HG03097 (cell line): ENCODE measurements around the gene TRAF2.
"Not testable (repeated sequence)": the region's sequence is repeated elsewhere in the genome, so short reads cannot be mapped to it uniquely, and the experiment has no call there.

Experiments
- ATAC-seq: cut with Tn5 transposase; IDR thresholded peaks from one replicate; pipeline ENCODE4 v1.9.1; 2021; ENCODE audit not compliant: unreplicated experiment, low FRiP score

The TRAF2 gene

DNA sequence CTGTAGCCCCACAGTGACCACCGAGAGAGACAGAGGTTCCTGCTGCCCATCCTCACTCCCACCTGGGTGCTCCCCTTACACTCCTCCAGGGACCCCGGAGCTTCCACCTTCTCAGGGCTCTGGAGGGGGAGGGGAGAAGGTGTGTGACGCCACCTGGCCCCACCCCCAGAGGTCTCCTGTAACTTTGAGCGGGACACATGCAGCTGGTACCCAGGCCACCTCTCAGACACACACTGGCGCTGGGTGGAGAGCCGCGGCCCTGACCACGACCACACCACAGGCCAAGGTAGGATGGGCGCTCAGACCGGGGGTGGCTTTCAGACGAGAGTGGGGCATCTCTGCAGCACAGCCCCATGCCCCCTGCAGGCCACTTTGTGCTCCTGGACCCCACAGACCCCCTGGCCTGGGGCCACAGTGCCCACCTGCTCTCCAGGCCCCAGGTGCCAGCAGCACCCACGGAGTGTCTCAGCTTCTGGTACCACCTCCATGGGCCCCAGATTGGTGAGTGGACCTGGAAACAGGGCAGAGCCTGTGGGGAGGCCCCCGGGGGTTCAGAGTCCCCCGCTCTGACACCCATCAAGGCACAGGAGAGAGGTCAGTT, 29.7 kb upstream of the TRAF2 start:
- ATAC-seq = no peak

DNA sequence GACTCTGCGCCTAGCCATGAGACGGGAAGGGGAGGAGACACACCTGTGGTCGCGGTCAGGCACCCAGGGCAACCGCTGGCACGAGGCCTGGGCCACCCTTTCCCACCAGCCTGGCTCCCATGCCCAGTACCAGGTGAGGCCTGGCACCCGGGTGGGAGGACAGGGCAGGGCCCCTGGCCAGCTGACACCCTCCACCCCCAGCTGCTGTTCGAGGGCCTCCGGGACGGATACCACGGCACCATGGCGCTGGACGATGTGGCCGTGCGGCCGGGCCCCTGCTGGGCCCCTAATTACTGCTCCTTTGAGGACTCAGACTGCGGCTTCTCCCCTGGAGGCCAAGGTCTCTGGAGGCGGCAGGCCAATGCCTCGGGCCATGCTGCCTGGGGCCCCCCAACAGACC, 29.1 kb upstream of the TRAF2 start:
- no peak for ATAC-seq

DNA sequence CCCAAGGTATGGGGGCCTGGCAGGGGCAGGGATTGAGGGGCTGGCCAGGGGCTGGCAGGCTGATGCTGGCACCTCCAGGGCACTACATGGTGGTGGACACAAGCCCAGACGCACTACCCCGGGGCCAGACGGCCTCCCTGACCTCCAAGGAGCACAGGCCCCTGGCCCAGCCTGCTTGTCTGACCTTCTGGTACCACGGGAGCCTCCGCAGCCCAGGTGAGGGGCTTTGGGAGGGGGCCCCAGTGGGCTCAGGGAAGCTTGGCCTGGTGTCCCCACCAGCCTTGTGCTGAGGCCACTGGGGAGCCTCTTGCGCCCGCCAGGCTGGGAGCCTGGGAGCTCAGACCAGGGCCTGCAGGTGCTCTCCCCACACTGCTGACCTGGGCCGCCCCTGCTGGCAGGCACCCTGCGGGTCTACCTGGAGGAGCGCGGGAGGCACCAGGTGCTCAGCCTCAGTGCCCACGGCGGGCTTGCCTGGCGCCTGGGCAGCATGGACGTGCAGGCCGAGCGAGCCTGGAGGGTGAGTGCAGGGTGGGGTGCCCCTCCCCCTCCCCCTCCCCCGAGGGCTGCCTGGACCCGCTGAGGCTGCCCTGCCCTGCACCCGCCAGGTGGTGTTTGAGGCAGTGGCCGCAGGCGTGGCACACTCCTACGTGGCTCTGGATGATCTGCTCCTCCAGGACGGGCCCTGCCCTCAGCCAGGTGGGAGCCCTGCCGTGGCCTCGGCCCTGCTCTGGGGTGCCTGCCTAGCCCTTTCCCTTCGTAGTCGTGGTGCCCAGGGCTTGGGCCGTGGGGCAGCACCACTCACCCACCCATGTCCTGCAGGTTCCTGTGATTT, 28.5 kb upstream of the TRAF2 start:
- no peak for ATAC-seq

DNA sequence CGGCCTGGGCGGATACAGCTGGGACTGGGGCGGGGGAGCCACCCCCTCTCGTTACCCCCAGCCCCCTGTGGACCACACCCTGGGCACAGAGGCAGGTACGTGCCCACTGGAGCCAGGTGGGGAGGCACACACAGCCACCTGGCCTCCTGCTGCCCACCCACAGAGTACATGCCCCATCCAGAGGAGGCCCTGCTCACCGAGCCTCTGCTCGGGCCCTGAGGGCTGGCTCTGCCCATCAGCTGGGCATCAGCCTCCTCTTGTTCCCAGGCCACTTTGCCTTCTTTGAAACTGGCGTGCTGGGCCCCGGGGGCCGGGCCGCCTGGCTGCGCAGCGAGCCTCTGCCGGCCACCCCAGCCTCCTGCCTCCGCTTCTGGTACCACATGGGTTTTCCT, 27.9 kb upstream of the TRAF2 start:
- ATAC-seq = no peak

DNA sequence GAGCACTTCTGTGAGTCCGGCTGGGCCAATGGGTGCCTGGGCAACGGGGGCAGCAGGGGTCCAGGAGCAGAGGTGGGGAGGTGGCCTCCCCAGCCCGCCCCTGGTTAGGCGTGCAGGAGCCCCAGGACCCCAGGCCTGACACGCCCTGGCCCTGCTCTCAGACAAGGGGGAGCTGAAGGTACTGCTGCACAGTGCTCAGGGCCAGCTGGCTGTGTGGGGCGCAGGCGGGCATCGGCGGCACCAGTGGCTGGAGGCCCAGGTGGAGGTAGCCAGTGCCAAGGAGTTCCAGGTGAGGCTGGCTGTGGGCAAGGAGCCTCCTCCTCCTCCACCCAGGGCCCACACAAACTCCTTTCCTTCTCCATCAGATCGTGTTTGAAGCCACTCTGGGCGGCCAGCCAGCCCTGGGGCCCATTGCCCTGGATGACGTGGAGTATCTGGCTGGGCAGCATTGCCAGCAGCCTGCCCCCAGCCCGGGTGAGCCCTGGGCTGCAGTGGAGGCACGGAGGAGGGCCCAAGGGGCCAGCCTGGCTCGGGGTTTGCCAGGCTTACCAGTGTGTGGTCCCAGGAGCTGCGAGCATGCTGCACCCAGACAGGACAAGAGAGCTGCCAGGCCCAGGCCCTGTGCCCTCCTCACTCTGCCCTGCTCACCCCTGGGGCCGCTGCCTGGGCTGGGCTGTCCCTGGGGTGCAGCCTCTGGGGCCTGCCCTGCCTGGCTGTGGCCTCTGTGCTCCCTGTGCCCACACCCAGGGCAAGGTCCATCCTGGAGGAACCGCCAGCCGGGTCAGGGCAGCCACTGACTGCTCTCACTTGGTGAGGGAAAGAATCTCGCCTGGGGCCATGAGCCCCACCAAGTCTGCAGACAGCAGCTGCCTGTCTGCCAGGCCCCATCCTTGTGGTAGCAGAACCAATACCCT, 27.2 kb upstream of the TRAF2 start:
- no peak for ATAC-seq

DNA sequence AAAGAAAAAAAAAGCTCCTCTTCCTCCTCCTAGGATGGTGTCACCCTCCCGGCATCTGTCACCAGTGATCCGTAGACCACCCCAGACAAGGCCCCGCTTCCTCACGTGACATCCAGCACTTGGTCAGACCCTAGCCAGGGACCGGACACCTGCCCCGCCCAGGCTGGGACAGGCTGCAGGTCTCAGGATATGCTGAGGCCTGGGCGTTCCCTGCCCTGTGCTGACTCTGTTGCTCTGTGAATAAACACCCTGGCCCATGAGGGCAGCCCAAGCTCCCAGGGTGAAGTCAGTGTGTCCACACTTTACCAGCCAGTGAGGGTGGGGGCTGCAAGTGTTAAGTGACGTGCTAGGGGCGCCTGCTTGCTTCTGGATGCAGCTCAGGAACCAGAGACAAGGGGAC, 25.8 kb upstream of the TRAF2 start:
- no peak for ATAC-seq

DNA sequence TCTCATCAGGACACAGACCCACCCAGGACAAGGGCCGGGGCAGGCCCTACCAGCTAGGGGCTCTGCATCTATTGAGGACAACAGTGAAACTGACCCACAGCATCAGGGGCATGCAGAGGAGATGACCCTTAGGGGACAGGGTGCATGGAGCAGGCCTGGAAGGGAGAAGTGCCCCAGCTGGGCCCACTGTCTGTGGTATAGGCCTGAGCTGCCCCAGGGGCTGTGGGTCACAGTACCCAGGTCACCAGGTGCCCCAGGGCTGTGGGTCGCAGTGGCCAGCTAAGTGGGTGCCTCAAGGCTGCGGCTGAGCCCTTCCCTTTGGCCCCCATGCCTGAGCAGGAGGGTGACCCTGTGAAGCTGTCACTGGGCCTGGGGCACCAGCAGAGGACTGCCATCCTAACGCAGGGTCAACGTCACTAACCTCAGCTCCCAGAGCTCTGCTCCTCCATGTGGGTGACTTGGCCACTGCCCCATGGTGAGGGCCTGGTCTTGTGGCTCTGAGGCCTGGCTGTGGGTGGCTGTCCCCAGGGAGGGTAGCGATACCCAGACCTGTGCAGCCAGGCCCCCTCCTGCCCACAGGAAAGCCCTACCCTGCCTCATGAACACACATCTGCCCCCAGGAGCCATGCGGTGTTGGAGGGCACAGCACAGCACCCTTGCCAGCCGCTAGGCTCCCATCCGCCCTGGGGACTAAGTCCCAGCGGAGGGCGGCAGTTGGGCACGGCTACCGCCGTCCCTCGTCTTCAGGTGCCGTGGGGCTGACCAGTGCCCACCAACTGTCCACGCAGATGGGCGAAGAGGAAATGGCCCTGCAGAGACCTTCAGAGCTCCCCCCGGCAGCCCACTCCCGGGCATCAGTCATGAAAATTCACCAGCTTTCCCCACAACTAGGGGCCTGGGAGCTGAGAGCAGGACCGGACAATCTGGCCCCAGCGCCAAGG, 25.1 kb upstream of the TRAF2 start:
- ATAC-seq = no peak

DNA sequence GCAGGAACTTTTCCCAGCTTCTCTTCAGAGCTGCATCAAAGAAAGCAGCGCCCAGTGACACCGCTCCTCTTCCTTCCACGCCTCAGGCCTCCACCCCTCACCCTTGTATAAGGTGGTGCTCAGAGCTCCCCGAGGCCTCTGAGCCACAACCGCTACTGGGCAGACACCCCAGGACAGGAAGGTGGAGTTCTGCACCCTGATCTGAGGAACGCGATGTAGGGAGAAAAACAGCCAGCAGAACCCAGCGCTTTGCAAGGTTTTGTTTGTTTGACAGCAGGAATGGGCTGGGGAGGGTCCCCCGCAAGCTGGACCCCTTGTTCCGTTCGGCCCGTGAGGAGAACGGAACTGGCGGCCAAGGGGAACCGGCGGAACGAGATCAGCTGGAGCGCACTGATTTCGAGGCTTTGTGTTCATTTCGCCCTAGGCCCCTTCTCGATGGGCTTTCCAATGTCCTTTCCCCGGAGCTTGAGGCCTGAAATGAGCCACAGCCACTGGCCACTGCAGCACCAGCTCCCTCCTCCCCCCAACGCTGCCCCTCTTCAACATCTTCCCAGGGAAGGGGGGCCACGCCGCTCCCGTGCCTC, 24.4 kb upstream of the TRAF2 start:
- no peak for ATAC-seq

DNA sequence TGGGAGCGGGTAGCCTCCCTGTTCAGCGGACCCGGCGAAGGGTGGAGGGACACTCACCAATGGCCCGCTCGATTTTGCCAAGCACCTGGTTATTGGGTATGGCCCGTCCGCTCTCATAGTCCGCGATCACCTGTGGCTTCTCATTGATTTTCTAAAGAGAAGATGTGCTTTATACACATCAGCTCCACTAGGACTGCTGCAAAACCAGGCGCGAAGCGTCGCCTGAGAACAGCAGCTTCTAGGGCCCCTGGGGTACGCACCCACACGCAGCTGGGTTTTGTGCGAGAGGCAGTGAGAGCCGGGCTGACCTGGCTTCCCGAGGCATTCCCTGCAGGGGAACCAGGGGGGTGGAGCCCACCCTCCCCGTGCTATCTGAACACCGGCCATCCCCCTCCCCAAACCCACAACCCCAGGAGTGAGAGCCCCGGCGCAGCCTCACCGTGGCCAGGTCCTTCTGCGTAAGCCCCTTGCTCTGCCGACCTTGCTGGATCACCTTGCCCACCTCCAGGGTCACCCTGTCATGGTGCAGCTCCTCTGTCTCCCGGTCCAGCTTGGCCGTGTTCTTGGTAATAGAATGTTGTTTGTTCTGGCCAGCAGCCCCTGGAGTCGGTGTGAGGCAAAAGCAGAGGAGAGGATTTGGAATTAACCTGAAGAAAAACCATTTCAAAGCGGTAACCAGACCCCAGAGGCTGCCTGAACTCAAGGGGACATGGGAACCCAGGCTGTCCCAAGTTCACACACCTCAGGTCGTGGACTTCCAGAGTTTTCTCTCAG, 23.3 kb upstream of the TRAF2 start:
- ATAC-seq = no peak

DNA sequence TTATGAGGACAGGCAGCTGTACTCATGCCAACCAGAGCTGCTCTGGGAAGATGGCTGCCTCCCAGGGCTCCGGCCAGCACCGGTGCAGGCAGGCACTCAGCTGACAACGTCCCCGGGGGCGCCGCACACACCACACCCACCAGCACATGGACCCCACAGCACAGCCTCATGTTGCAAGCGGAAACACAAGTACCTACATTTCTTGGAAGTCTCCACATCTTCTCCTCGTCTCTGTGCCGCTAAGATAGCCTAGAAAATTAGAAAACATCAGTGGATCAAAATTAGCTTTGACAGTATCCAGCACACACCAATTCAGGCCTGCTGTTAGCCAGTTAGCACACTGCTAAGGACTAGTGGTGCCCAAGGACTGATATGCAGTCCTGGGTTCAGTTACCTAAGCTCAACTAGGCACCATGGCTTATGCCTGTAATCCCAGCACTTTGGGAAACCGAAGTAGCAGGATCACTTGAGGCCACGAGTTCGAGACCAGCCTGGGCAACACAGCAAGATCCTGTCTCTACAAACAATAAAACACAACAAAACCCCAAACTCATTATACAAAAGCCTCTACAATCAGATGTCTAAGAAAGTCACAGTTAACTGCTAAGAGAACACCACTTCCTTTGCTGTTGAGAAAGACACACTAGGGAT, 22.6 kb upstream of the TRAF2 start:
- no peak for ATAC-seq

DNA sequence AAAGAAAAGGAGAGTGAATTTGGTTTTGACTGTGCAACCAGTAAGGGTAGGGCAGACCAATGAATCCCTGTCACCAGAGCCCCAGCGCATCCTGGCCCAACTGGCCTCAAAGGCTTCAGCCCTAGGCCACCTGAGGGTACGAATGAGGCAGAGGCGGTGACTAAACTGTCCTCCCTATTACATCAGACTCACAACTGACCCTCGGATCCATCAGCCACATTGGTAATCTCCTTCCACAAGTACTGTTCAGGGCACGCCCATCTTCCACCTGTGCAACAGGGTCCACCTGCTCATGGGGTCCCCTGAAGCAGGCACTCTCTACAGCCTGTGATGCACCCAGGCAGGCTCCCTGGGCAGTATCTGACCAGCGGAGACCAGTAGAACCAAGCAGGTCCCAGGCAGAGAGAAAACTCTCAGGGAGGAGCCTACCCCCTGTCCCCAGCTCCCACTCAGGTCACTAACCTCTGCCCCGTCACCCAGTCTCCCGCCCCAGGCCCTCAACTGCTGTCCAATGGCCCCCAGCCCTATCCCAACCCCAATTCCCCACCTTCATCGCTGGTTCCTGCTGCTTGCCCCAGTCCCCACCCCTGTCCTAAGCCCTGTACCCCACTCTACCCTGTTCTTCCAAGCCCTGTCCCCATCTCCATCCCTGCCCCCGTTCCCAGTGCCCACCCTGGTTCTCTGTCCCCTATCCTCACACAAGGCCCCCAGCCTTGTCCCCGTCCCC, 21.1 kb upstream of the TRAF2 start:
- ATAC-seq = no peak

DNA sequence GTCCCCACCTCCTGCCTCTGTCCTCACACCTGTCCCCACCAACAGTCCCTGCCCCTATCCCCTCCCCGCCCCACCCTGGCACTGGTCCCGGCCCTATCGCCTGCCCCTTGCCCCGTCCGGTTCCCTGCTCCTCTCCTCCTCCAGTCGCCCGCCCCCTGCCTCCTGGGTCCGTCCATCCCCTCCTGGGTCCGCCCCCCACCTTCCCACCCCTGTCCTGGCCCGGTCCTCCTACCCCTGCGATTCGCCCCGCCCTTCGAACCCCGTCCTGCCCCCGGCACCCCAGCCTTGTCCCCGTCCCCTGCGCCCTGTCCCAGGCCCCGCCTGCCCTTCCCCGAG, 20.6 kb upstream of the TRAF2 start:
- no peak for ATAC-seq

DNA sequence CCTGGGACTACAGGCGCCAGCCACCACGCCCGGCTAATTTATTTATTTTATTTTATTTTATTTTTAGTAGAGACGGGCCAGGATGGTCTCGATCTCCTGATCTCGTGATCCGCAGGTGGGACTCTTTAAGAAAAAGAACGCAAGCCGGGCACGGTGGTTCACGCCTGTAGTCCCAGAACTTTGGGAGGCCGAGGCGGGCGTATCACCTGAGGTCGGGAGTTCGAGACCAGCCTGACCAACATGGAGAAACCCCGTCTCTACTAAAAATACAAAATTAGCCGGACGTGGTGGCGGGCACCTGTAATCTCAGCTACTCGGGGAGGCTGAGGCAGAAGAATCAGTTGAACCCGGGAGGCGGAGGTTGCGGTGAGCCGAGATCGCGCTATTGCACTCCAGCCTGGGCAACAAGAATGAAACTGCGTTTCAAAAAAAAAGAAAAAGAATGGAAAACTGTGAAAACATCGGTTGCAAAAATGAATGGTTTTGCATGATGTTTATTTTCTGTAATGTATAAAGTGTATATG, 19.4 kb upstream of the TRAF2 start:
- ATAC-seq = not testable (repeated sequence)

DNA sequence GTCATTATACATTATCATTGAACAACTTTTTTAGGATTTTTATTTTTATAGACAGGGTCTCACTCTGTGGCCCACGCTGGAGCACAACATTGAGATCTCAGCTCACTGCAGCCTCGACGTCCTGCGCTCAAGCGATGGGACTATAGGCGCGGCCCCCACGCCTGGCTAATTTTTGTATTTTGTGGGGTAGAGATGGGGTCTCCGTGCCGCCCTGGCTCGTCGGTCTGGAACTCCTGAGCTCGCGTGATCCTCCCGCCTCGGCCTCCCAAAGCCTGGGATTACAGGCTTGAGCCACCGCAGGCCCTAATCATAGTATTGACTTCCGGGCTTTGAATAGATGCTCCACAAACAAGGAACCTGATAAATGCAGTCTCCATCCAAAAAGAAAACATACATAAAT, 18.8 kb upstream of the TRAF2 start:
- ATAC-seq = no peak

DNA sequence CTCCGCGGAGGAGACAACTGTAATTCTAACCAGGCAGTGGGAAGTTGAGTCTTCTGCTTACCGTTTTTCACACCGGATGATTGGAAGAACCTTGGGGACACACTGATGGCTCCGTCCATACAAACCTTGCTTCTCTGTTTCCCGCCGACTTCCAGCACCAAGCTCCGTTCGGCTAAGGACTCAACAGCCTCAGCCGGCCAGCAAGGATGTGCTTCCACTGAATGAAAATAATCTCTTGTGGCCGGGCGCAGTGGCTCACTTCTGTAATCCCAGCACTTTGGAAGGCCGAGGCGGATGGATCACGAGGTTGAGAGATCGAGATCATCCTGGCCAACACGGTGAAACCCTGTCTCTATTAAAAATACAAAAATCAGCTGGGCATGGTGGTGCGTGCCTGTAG, 18.4 kb upstream of the TRAF2 start:
- no peak for ATAC-seq

DNA sequence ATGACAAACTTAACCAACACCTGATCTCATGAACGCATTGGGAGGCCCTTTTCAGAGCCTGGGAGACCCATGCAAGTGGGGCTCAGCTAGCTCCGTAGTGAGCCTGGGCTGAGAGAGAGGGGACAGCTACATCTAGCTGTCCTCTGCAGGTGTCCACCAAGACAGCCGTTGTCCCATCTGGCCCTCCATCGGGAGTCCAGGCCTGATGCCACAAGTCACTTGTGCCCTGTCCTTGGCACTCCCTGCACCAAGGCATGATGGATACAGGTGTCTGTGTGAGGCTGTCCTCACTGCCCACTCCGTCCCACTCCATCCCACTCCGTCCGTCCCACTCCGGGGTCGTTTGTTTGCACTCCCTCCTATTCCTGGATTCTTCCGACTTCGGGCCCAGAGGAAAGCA, 17.7 kb upstream of the TRAF2 start:
- no peak for ATAC-seq

DNA sequence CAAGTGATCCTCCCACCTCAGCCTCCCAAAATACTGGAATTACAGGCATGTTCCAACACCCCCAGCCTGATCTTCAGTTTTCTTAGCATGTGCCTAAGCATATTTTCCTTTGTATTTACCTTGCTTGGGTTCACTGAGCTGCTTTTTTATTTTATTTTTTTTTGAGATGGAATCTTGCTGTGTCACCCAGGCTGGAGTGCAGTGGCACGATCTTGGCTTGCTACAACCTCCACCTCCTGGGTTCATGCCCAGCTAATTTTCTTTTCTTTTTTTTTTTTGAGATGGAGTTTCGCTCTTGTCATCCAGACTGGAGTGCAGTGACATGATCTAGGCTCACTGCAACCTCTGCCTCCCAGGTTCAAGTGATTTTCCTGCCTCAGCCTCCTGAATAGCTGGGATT, 16.7 kb upstream of the TRAF2 start:
- ATAC-seq = not testable (repeated sequence)

DNA sequence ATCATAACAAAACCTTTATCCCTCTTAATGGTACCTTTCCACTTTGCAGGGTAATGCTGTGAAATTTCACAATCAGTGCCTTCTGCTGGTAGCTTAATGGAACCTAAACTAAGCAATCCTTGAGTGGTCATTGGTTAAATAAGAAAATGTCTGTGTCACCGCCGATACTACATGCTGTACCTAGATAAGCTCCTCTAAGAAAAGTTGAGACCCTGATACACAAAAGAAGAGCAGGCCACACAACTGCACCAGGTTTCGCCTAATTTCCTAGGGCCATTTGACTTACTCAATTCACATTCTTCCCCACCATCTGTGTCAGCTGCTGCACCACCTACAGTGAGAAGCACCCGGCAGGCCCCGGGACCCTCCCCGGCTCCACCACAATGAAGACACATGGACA, 11.2 kb upstream of the TRAF2 start:
- ATAC-seq = no peak
